Activated naive CD8-positive, alpha-beta T cell treated with anti-CD3 and anti-CD28 coated beads, Interleukin-2, amount 50 U/mL, for 24 hours (primary cell): ENCODE measurements around the gene DNAJC12.
A peak's percentile ranks its signal among the peaks of the same experiment; 100 is the strongest.
"Not testable (repeated sequence)": the region's sequence is repeated elsewhere in the genome, so short reads cannot be mapped to it uniquely, and the experiment has no call there.

Experiments
- ATAC-seq: fragments of 150-1000 bp; cut with Tn5 transposase; one replicate; pipeline ENCODE4 v1.10.0; 2021
- DNase-seq: peaks from one replicate; pipeline ENCODE4 v3.0.0; 2021
- H3K27ac Mint-ChIP-seq: one replicate; pipeline ENCODE4 v1.8.0; 2021; ENCODE audit warnings: mild to moderate bottlenecking, mixed read lengths
- H3K27me3 Mint-ChIP-seq: one replicate; pipeline ENCODE4 v1.8.0; 2021; ENCODE audit warnings: mixed read lengths
- H3K36me3 Mint-ChIP-seq: one replicate; pipeline ENCODE4 v1.8.0; 2021; ENCODE audit warnings: low read depth, mixed read lengths
- H3K4me1 Mint-ChIP-seq: one replicate; pipeline ENCODE4 v1.8.0; 2021; ENCODE audit warnings: mixed read lengths
- H3K4me3 Mint-ChIP-seq: one replicate; pipeline ENCODE4 v1.8.0; 2021; ENCODE audit warnings: mild to moderate bottlenecking, moderate library complexity, mixed read lengths
- H3K9me3 Mint-ChIP-seq: one replicate; pipeline ENCODE4 v1.8.0; 2021; ENCODE audit warnings: mixed read lengths

DNAJC12 gene

DNA sequence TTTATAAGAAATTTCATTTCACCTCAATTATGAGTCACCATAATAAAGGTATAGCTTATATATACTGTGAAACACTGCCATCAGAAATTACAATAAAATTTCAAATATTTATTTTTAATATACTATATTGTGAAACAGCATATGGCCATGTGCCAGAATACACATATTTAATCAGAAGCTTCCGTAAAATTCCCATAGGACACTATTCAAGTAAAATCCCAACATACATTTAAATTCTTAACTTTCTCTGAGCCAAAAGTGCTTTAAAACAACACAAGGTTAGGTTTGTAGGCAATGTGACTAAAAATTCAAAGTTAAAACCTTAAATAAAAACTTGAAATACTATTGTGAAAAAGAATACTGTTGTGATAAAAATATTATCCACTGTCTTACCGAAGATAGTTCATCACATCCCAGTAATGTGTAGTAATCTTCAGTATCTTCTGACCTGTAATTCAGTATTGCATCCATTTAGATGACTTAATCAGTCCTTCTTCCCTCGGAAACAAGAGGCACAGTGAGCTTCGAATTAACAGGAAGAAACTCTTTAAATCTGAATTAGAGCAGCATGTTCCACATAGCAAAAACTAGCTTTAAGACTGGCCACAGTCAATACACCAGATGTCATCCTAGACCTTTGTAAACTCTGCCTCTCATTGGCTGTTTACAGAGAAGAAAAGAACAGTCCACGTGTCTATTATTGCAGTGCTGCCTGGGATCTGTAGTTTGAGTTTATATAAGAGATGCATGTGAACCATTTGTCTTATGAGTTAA lies at the start of gene DNAJC12:
DNAJC12 (minus strand) TSS at position 648 of the 774 bp plus-strand sequence; CDS start at position 471, 177 bp downstream.
- no peak for DNase-seq
- Mint-ChIP-seq H3K27ac (no peak within 1 kb of the TSS), H3K4me3 (peak within 1 kb of the TSS; percentile 67), H3K9me3 (peaks cover 5% of the 10 kb centered on the region), H3K36me3 (no peaks in the 10 kb centered on the region), H3K4me1 (peaks cover 1% of the 10 kb centered on the region), H3K27me3 (no peaks in the 10 kb centered on the region)
- peak; percentile 90 for ATAC-seq

DNA sequence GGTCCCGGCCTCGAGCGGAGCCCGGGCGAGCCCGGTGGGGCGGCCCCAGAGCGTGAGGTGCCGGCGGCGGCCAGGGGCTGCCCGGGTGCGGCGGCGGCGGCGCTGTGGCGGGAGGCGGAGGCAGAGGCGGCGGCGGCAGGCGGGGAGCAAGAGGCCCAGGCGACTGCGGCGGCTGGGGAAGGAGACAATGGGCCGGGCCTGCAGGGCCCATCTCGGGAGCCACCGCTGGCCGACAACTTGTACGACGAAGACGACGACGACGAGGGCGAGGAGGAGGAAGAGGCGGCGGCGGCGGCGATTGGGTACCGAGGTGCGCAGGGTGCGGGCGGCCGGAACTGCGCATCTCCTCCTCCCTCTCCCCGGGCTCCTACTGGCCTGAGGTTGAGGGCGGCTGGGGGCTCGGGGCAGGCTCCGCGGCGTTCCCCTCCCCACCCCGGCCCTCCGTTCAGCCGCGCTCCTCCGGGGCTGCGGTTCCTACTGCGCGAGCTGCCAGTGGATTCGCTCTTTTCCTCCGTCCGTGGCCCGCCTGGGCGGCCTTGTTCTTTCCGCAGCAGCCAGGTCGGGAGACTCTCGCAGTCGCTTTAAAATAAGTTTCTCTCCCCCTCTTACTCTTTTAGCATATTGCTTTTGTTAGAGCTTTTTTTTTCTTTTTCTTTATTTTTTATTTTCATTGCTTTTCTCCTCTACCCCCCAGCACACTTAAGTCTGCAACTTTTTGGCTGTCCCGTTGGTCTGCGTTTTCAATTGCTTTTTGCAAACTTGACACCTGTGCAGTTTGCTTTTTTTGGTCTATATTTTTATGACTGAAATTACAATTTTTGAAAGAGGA lies 47.1 kb upstream of the DNAJC12 start:
- peak; percentile 85 for ATAC-seq
- peak overlapping the region; percentile 94 for H3K4me3 Mint-ChIP-seq
- H3K27me3 Mint-ChIP-seq = no peaks in the 10 kb centered on the region
- no peaks in the 10 kb centered on the region for H3K9me3 Mint-ChIP-seq
- peak; percentile 82 for DNase-seq
- peaks cover 25% of the 10 kb centered on the region for H3K4me1 Mint-ChIP-seq
- peaks cover 31% of the 10 kb centered on the region for H3K36me3 Mint-ChIP-seq
- peak overlapping the region; percentile 86 for H3K27ac Mint-ChIP-seq

DNA sequence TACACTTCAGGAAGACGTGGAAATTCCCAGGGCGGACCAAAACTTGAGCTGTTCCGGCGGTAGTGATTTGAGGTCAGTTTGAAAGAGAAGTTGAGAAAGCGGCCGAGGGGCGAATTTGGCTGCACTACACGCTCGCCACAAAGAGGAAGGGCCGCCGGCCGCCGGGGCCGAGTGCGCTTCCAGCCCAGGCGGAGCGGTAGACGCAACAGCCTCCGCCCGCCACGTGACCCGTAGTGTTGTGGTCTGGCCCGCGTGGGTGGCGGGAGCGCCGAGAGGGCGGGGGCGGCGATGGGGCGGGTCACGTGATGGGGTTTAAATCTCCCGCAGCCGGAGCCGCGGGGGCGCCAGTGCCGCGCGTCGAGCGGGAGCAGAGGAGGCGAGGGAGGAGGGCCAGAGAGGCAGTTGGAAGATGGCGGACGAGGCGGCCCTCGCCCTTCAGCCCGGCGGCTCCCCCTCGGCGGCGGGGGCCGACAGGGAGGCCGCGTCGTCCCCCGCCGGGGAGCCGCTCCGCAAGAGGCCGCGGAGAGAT lies 46.4 kb upstream of the DNAJC12 start, which contains the start of gene SIRT1:
SIRT1 (plus strand) TSS at position 344 of the 529 bp plus-strand sequence; CDS start at position 410, 66 bp downstream.
- peak; percentile 91 for DNase-seq
- peak; percentile 75 for ATAC-seq
- Mint-ChIP-seq H3K4me1 (peaks cover 25% of the 10 kb centered on the region), H3K27ac (peak within 1 kb of the TSS; percentile 90), H3K9me3 (no peaks in the 10 kb centered on the region), H3K27me3 (no peaks in the 10 kb centered on the region), H3K36me3 (peaks cover 24% of the 10 kb centered on the region), H3K4me3 (peak within 1 kb of the TSS; percentile 94)

DNA sequence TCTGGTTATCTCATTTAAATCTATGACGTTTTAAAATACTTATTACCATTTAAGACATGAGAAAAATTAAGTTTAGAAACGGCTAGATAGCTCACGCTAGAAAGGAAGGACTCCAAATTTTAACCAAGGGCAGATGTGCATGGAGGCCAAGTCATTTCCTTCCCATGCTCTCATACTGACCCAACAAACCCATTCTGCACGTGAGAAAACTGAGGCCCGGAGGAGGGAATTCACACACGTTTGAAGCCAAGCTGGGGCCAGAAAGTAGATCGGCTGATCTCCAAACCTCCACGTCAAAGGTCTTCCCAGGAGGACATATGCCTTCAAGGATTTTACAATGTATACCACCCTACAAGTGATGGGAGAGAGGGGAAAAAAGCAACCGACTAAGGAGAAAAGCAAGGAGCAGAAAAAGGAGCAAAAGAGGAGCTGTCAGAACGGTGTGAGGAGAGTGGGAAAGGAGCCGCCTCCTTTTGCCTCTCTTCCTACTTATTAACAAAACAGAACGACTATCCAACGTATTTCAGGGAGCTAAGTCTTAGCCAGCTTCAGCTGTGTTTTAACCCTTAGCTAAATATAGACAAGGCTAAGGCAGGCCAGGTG lies 45.8 kb upstream of the DNAJC12 start:
- Mint-ChIP-seq H3K9me3 (no peaks in the 10 kb centered on the region), H3K27me3 (no peaks in the 10 kb centered on the region), H3K27ac (peak overlapping the region; percentile 90), H3K4me1 (peaks cover 24% of the 10 kb centered on the region), H3K36me3 (peaks cover 20% of the 10 kb centered on the region), H3K4me3 (peak overlapping the region; percentile 94)
- DNase-seq = no peak
- ATAC-seq = no peak

DNA sequence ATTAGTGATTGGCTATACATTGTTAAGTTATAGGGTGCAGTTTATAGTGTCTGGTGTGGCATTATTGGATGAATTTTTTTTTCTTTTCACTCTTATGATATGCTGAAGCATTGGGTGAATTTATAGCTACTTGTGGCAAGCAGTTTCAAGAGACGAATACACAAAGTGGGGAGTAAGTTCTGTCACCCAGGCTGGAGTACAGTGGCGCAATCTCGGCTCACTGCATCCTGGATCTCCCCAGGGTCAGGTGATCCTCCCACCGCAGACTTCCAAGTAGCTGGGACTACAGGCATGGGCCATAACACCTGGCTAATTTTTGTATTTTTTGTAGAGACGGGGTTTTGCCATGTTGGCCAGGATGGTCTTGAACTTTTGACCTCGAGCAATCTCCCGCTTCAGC lies 40.1 kb upstream of the DNAJC12 start:
- Mint-ChIP-seq H3K4me1 (no peaks in the 10 kb centered on the region), H3K27ac (no peak overlapping the region), H3K27me3 (no peaks in the 10 kb centered on the region)

DNA sequence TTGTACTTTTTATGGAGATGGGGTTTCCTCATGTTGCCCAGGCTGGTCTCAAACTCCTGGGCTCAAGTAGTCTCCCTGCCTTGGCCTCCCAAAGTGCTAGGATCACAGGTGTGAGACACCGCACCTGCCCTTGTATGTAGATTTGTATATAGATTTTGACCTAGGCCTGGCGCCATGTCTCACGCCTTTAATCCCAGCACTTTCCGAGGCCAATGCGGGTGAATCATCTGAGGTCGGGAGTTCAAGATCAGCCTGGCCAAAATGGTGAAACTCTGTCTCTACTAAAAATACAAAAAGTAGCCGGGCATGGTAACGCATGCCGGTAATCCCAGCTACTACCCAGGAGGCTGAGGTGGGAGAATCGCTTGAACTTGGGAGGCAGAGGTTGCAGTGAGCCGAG lies 39.4 kb upstream of the DNAJC12 start:
- not testable (repeated sequence) for DNase-seq, ATAC-seq, H3K4me3 Mint-ChIP-seq, H3K27me3 Mint-ChIP-seq, H3K4me1 Mint-ChIP-seq, H3K27ac Mint-ChIP-seq, H3K36me3 Mint-ChIP-seq, H3K9me3 Mint-ChIP-seq

More for the DNA sequence above, 40.1 kb upstream of the DNAJC12 start:
- ATAC-seq (no peak), DNase-seq (no peak)
- Mint-ChIP-seq H3K36me3 (no peaks in the 10 kb centered on the region), H3K4me3 (no peak overlapping the region), H3K9me3 (no peaks in the 10 kb centered on the region)

DNA sequence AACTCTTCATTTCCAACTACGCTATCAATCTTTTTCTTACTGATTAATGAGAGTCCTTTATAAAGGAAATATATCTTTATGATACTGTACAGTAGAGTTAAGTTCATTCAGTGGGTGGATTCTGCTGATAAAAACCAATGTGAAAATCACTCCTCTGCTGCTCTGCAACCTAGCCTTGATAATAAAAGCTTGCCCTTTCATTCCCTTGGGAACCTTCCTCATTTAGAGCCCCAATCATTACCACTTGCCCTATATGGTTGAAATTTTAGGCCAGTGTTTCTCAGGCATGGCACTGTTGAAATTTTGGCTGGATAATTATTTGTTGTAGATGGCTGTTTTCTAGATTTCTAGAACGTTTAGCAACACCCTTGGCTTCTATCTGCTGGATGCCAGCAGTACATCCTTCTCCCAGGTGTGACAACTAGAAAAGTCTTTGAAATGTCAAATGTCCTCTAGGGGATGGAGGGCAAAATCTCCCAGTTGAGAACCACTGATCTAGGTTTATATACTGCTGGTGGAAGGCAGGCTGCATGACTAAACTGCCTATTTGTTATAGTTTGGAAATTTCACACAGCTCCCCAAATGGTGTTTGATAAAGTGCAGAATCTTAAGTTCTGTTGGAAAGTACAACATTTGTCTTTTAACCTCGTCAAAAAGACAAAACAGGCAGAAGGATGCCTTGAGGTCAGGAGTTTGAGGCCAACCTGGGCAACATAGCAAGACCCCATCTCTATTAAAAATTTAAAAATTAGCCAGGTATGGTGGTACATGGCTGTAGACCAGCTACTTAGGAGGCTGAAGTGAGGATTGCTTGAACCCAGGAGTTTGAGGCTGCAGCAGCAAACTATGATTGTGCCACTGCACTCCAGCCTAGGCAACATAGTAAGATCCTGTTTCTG lies 37.6 kb upstream of the DNAJC12 start:
- no peaks in the 10 kb centered on the region for H3K4me1 Mint-ChIP-seq
- no peaks in the 10 kb centered on the region for H3K36me3 Mint-ChIP-seq
- ATAC-seq (no peak), DNase-seq (no peak)
- H3K27me3 Mint-ChIP-seq = no peaks in the 10 kb centered on the region
- no peak overlapping the region for H3K4me3 Mint-ChIP-seq
- H3K27ac Mint-ChIP-seq = no peak overlapping the region
- no peaks in the 10 kb centered on the region for H3K9me3 Mint-ChIP-seq

DNA sequence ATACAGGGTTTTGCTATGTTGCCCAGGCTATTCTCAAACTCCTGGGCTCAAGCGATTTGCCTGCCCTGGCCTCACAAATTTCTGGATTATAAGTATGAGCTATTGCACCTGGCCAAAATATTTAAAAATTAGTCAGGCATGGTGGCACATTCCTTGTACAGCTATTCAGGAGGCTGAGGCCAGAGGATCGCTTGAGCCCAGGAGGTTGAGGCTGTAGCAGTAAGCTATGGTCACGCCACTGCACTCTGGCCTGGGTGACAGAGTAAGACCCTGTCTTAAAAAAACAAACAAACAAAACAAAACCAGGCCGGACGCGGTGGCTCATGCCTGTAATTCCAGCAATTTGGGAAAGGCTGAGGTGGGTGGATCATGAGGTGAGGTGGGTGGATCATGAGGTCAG lies 32.0 kb upstream of the DNAJC12 start:
- H3K9me3 Mint-ChIP-seq = no peaks in the 10 kb centered on the region
- no peaks in the 10 kb centered on the region for H3K36me3 Mint-ChIP-seq
- H3K4me3 Mint-ChIP-seq = no peak overlapping the region
- DNase-seq = no peak
- no peak for ATAC-seq
- no peaks in the 10 kb centered on the region for H3K27me3 Mint-ChIP-seq
- H3K4me1 Mint-ChIP-seq = no peaks in the 10 kb centered on the region
- no peak overlapping the region for H3K27ac Mint-ChIP-seq

DNA sequence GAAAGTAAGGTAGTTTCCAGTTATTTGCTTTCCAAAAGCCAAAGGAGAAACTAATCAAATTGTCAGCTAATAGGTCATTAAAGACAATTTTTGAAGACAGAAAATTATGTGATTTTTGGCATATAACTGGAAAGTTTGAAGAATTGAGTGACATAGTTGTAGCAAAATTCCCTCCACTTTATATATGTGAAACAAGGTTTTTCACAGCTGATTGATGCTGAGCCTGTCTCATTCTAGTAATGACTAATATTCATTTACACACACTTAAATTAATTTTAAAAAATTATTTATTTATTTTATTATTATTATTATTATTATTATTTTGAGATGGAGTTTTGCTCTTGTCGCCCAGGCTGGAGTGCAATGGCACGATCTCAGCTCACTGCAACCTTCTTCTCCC lies 30.1 kb upstream of the DNAJC12 start:
- DNase-seq (no peak), ATAC-seq (no peak)
- no peaks in the 10 kb centered on the region for H3K27me3 Mint-ChIP-seq
- no peaks in the 10 kb centered on the region for H3K36me3 Mint-ChIP-seq
- H3K4me3 Mint-ChIP-seq = no peak overlapping the region
- peaks cover 2% of the 10 kb centered on the region for H3K4me1 Mint-ChIP-seq
- no peak overlapping the region for H3K27ac Mint-ChIP-seq
- no peaks in the 10 kb centered on the region for H3K9me3 Mint-ChIP-seq

DNA sequence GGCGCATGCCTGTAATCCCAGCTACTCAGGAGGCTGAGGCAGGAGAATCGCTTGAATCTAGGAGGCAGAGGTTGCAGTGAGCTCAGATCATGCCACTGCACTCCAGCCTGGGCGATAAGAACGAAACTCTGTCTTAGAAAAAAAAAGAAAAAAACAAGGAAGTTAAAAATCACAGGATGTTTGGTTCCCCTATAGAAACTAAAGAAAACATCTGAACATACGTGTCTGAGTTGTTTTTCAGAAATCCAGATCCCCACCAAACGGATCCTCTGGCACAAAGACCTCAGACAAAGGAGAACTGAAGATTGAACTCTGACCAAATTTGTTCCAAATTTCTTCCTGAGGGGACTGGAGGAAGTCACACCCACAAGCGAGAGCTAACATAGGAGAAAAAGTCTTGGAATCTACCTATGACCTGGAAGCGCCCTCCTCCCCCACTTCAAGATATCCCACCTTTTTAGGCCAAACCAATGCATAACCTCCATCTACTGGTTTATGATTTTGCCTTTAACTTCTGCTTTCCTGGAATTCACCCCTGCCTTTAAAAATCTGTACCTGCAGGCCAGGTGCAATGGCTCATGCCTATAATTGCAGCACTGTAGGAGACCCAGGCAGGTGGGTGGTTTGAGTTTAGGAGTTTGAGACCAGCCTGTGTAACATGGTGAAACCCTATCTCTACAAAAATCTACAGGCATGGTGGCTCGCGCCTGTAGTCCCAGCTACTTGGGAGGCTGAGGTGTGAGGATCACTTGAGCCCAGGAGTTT lies 26.8 kb upstream of the DNAJC12 start:
- Mint-ChIP-seq H3K27me3 (no peaks in the 10 kb centered on the region), H3K9me3 (no peaks in the 10 kb centered on the region), H3K4me1 (peaks cover 2% of the 10 kb centered on the region), H3K27ac (no peak overlapping the region), H3K4me3 (no peak overlapping the region), H3K36me3 (no peaks in the 10 kb centered on the region)
- DNase-seq (no peak), ATAC-seq (no peak)

DNA sequence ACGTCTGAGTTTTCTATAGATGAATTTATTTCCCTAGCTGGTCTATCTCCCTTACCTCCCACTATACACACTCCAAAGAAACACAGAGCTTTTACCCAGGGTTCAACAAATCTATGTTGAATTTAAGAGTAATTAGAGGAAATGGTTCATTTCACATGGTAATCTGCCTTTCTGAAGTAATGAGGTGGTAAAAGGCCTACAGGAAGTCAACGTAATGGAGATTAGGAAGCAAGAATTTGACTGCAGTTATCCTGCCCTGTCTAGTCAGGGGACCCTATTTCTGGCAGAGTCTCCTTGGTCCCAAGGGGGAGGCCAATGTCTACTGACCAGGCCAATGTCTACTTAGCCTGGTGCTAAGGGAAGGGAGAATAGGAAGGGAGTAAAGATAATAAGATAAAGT lies 25.1 kb upstream of the DNAJC12 start:
- H3K9me3 Mint-ChIP-seq = no peaks in the 10 kb centered on the region
- no peak for DNase-seq
- ATAC-seq = no peak
- H3K4me1 Mint-ChIP-seq = peaks cover 2% of the 10 kb centered on the region
- H3K4me3 Mint-ChIP-seq = no peak overlapping the region
- no peak overlapping the region for H3K27ac Mint-ChIP-seq
- no peaks in the 10 kb centered on the region for H3K36me3 Mint-ChIP-seq
- H3K27me3 Mint-ChIP-seq = no peaks in the 10 kb centered on the region

DNA sequence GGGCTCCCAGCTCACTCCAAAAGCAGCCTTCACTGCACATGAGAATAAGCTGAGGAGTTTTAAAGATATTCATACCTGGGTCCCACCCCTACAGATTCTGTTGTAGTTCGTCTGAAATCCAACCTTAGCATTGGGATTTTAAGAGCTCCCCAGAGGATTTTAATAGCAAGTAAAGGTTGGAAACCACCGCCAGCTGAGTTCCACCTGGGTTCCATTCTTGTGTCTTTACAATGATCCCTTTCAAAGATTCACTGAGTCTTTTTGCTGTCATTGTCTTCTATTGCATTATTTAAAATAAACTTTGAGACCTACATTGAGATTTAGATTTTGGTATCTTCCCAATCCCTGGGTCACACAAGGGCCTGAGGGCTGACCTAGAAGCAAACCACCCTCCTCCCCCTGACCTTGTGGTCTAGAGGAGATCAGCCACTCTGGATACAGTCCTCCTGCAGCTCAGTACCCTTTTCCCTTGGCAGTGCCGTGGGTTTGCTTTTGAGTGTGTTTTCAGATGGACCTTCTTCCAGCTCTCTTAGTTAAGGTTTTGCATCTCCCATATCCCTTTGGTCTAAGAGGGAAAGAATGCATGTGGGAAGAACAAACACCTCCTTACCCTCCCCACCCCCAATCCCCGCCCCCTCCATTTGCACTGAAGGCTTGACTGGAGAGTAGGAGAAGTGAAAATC lies 23.9 kb upstream of the DNAJC12 start:
- DNase-seq = no peak
- H3K27ac Mint-ChIP-seq = no peak overlapping the region
- H3K9me3 Mint-ChIP-seq = no peaks in the 10 kb centered on the region
- no peak overlapping the region for H3K4me3 Mint-ChIP-seq
- peaks cover 2% of the 10 kb centered on the region for H3K4me1 Mint-ChIP-seq
- no peak for ATAC-seq
- H3K36me3 Mint-ChIP-seq = no peaks in the 10 kb centered on the region
- H3K27me3 Mint-ChIP-seq = no peaks in the 10 kb centered on the region

DNA sequence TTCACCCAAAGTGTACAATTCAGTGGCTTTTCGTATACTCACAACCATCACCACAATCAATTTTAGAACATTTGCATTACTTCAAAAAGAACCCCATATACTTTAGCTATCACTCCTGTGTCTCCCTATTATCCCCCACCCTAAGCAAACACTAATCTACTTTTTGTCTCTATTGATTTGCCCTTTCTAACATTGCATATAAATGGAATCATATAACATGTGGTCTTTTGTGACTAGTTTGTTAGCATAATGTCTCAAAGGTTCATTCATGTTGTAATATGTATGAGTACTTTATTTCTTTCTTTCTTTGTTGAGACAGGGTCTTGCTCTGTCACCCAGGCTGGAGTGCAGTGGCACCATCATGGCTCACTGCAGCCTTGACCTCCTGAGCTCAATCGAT lies 21.0 kb upstream of the DNAJC12 start:
- H3K4me3 Mint-ChIP-seq = no peak overlapping the region
- peaks cover 3% of the 10 kb centered on the region for H3K4me1 Mint-ChIP-seq
- no peaks in the 10 kb centered on the region for H3K9me3 Mint-ChIP-seq
- H3K36me3 Mint-ChIP-seq = no peaks in the 10 kb centered on the region
- ATAC-seq = no peak
- DNase-seq = no peak
- H3K27me3 Mint-ChIP-seq = no peaks in the 10 kb centered on the region
- H3K27ac Mint-ChIP-seq = no peak overlapping the region
